Fibroblast of the aortic adventitia (primary cell): ENCODE results near the gene RCVRN. TPM values are rescaled to one million over a fixed set of nuclear protein-coding genes. Genes with fewer than 3 reads are reported as not detected.

ENCODE experiments used
- DNase-seq: peaks from one replicate; pipeline ENCODE4 v3.0.0-alpha.2; 2010; ENCODE audit warnings: low read depth
- H3K4me3 ChIP-seq: 2 replicates; pipeline ENCODE4 v1.5.1; 2011; ENCODE audit warnings: low read depth, mild to moderate bottlenecking, control low read depth, low read length, moderate library complexity
- total RNA-seq: library from RNA; depleted of rRNA; stranded (reverse); fragments of >200 nt; gene quantifications from 2 replicates; pipeline ENCODE4 v1.2.3, GENCODE V29; 2012; ENCODE audit warnings: low replicate concordance
- TF ChIP-seq, protein P1 (sequence below): IDR thresholded peaks from 2 replicates; pipeline ENCODE4 v1.5.1; 2011; ENCODE audit warnings: mild to moderate bottlenecking, low read length, control low read depth, inconsistent platforms; ENCODE audit not compliant: insufficient read depth

The RCVRN gene
- total RNA-seq, 1 donor = not detected

DNA sequence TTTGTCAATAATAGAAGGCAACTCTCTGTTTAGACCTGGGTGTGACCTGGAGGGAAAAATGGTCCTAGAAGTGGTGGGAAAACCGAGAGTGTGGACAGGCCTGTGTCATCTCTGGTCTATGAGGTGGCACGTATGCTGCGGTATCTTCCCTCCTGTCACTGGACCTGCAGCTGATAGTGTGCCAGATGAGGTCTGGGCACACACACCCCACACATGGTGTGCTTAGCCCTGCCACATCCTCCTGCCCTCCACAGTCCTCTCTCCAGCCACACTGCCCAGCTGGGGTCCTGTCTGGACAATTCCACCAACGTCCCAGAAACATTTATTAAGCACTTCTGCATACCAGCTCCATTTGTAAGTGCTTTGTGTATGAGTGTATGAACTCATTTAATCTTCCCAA lies 42.1 kb downstream of the RCVRN start:
- no peak for DNase-seq
- TF ChIP-seq, protein P1, sequence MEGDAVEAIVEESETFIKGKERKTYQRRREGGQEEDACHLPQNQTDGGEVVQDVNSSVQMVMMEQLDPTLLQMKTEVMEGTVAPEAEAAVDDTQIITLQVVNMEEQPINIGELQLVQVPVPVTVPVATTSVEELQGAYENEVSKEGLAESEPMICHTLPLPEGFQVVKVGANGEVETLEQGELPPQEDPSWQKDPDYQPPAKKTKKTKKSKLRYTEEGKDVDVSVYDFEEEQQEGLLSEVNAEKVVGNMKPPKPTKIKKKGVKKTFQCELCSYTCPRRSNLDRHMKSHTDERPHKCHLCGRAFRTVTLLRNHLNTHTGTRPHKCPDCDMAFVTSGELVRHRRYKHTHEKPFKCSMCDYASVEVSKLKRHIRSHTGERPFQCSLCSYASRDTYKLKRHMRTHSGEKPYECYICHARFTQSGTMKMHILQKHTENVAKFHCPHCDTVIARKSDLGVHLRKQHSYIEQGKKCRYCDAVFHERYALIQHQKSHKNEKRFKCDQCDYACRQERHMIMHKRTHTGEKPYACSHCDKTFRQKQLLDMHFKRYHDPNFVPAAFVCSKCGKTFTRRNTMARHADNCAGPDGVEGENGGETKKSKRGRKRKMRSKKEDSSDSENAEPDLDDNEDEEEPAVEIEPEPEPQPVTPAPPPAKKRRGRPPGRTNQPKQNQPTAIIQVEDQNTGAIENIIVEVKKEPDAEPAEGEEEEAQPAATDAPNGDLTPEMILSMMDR = no peak
- H3K4me3 ChIP-seq = no peak overlapping the region

DNA sequence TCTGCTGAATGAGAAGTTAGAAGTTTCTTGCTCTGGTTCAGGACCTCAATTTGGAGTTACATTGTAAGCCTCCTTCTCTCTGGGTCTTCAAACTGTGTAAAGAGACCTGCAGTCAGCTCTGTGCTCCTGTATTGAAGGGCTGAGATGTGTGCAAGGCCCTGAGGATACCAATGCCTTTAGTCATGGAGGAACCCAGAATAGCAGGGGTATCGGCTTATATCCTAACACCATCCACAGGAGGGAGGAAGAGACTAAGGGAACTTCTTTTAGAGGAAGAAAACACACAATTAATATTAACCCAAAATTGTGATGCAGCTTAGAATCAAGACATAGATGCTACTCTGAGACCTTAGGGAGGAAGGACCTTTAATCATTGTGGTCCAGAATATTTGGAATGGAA lies 42.9 kb downstream of the RCVRN start:
- TF ChIP-seq, protein P1 = no peak
- H3K4me3 ChIP-seq = no peak overlapping the region
- DNase-seq = no peak

DNA sequence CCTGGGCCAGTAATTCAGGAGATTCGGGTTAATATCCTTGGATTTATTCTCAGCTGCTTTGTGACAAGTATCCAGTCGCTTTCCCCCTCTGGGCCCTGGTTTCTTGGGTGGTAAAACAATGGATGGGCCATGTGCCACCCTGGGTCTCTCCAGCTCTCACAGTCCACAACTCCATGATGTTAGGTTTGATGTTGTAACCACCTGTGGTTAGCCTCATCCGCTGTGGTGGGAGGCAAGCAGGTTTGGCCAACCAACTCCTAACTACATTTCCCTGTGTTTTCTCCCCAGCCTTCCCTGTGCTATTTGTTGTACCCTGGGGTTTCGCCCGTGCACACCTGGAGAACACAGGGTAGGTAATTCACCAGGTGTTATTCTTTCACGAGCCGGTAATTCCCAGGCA lies 44.2 kb downstream of the RCVRN start:
- no peak for DNase-seq
- TF ChIP-seq, protein P1 = no peak
- no peak overlapping the region for H3K4me3 ChIP-seq

DNA sequence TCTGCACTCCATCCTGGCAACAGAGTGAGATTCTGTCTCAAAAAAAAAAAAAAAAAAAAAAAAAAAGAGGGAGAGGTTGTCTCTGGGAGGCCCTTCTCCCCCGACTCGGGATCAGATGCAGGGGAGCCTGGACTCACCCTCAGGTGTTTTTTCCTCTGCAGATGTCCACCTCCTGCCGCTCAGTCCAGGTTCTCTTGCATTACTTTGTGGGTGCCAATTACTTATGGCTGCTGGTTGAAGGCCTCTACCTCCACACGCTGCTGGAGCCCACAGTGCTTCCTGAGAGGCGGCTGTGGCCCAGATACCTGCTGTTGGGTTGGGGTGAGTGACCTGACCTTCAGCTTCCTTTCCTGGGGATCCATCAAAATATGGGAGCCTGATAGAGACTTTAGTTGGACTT lies 45.3 kb downstream of the RCVRN start:
- no peak overlapping the region for H3K4me3 ChIP-seq
- TF ChIP-seq, protein P1 = no peak
- no peak for DNase-seq

DNA sequence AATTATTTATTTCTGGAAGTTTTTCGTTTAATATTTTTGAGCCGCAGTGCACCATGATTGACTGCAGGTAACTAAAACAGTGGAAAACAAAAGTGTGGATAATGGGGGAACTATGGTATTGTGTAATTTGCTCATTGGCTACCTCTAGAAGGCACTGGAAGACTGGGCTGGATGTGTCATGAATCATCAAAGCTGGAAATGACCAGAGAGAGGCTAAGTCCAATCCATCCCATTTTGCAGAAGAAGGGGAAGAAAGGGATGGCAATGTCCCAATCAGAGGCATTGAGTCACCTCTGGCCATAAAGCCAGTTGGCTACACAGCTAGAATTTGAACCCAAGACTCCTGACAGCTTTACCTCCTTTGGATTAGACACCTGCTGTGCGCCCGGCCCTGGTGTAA lies 50.0 kb downstream of the RCVRN start:
- no peak overlapping the region for H3K4me3 ChIP-seq
- no peak for DNase-seq
- TF ChIP-seq, protein P1 = no peak

DNA sequence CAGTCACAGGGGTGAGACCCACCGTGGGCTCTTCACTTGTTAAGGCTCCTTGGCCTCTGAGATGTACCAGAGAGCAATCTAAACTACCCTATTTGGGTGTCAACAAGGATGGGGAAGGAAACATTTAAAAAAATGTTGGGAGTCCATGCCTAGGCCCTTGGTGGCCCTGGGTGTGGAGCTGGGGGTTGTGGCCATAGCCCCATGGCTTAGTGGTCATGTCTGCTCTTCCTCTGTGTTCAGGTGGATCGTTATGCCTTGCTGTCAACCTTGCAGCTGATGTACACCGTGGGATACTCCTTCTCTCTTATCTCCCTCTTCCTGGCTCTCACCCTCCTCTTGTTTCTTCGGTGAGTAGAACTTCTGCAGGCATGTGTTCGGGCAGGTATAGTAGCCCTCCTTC lies 50.8 kb downstream of the RCVRN start:
- TF ChIP-seq, protein P1 = no peak
- H3K4me3 ChIP-seq = no peak overlapping the region

DNA sequence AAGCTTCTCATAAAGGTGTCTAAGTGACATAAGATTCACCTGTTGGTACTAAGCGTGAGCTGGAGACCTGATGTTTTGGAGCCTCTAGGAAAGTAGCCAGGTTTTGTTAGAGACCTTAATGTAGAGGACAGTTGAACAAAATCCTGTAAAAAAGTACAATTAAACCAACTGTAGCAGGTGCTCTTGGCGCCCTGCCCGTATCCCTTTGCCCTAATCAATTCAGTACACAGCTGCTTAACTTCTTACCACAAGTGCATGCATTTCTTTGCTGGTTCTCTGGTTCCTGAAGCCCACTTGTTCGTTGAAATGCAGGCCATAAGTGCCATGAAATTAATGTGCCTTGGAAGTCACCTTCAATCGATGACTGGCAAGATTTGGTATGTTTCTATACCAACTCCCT lies 54.9 kb downstream of the RCVRN start:
- TF ChIP-seq, protein P1 = no peak
- DNase-seq = no peak
- no peak overlapping the region for H3K4me3 ChIP-seq

More for the DNA sequence above, 50.8 kb downstream of the RCVRN start:
- no peak for DNase-seq
